Measurements from ENCODE around the gene SLC9A1.

DNA sequence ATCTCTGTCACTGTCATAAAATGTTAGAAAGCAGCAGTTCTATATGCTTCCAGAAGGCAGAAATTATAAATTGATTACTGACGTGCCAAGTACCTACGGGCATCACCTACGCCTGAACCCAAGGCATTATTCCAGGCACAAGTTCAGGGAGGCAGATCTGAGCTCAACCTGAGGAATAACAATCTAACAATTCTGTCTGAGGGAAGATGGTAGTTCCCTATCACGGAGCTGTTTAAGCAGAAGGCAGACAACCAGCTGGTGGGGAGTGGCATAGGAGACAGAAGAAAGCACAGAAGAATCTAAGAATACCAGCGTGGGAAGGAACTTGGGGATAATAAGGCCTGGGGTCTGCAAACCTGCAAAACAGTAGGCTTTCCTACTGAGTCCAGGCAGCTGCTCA, 40.4 kb downstream of the SLC9A1 start:
- TF ChIP-seq, protein P1, sequence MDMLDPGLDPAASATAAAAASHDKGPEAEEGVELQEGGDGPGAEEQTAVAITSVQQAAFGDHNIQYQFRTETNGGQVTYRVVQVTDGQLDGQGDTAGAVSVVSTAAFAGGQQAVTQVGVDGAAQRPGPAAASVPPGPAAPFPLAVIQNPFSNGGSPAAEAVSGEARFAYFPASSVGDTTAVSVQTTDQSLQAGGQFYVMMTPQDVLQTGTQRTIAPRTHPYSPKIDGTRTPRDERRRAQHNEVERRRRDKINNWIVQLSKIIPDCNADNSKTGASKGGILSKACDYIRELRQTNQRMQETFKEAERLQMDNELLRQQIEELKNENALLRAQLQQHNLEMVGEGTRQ (IDR thresholded peaks at IDR 0.05; ENCODE audit: low read length): no peak
- TF ChIP-seq EP300 (IDR thresholded peaks at IDR 0.05; ENCODE audit: borderline replicate concordance in 1 of 2, low read depth in 2 of 2, low read length in 2 of 2) (no peak), PHF8 (conservative IDR thresholded peaks at IDR 0.05; ENCODE audit: low read depth, low read length) (no peak), JUND (IDR thresholded peaks at IDR 0.05; ENCODE audit: low read length) (no peak), POLR2A (IDR thresholded peaks at IDR 0.05; ENCODE audit: control extremely low read depth in 1 of 2, low read depth in 2 of 2, low read length in 2 of 2) (no peak)

Measured in H1 (cell line).